Right cardiac atrium (tissue), 5 donors: ENCODE data around the gene FER1L5. TPM values are rescaled to one million over a fixed set of nuclear protein-coding genes. Genes with fewer than 3 reads are reported as not detected.

ENCODE experiments used
- ATAC-seq, 2 donors: fragments of 200-7000 bp; cut with Tn5 transposase; one replicate each; pipeline versions ENCODE4 v1.8.0 to v1.9.1; 2020; ENCODE audit warnings: moderate library complexity in 2 of 2, mild to moderate bottlenecking in 1 of 2
- DNase-seq, 3 donors: peaks; one replicate each; pipeline ENCODE4 v3.0.0-alpha.2; 2020
- H3K27ac ChIP-seq: one replicate; pipeline ENCODE4 v1.5.1; 2013; ENCODE audit warnings: mild to moderate bottlenecking, low read length, control low read depth, moderate library complexity
- H3K27me3 ChIP-seq: one replicate; pipeline ENCODE4 v1.6.1; 2013; ENCODE audit not compliant: control insufficient read depth, insufficient read depth
- H3K4me1 ChIP-seq: one replicate; pipeline ENCODE4 v1.6.1; 2013; ENCODE audit warnings: low read length; ENCODE audit not compliant: control insufficient read depth, insufficient read depth
- H3K4me3 ChIP-seq: one replicate; pipeline ENCODE4 v1.5.1; 2013; ENCODE audit warnings: low read length, control low read depth
- H3K9me3 ChIP-seq: one replicate; pipeline ENCODE4 v1.6.1; 2013; ENCODE audit warnings: low read length; ENCODE audit not compliant: control insufficient read depth
- WGBS: extraction: QIAGEN DNeasy Blood & Tissue Kit; methylation state at CpG from one replicate; pipeline ENCODE4 v1.1.7; 2013; 5-methylcytosine and 5-hydroxymethylcytosine counted together
- intact Hi-C, 4 donors: fragments of 100-400 bp; cut with DNase I; formaldehyde crosslinking; loops; one replicate each; pipeline versions ENCODE4 v1.11.0 to v1.14.0; 2022 to 2023
- polyA plus RNA-seq: library from polyadenylated mRNA; stranded (reverse); fragments of 200-250 nt; gene quantifications from one replicate; pipeline ENCODE4 v1.2.3, GENCODE V29; 2013
- total RNA-seq, 4 donors: library from RNA; stranded (reverse); fragmentation: NEBNext Ultra II Directional; extraction: Animal tissue kit (Norgen Biotek cat#: 25700); gene quantifications; one replicate each; pipeline ENCODE4 v1.2.1, GENCODE V29; 2021
- donor health status: healthy with polysubstance abuse.
- donor health status: DM: no; HTN: yes; CAD: no.
- donor health status: DM: no; HTN: no; CAD: no.
- donor health status: DM: no; HTN: yes; CAD: no; lungs with severe emphysema.
- donor health status: DM: yes; HTN: yes; CAD: no.

The FER1L5 gene
- total and polyA plus RNA-seq, 5 donors = 0.05 to 0.17 (median 0.13) TPM; not detected in 1

GRCh38 chr2:96700086-96700485 is 57.5 kb downstream of the FER1L5 start:
- intact Hi-C loops = no loop called here
- WGBS = 94% methylated on average over 8 of the region's 8 CpGs
- ATAC-seq (no peak), DNase-seq (peak in 1 of 3 donors; percentile 7)
- H3K27ac ChIP-seq = no peak overlapping the region
- no peak overlapping the region for H3K4me3 ChIP-seq
- H3K4me1 ChIP-seq = no peaks in the 10 kb centered on the region
- H3K27me3 ChIP-seq = no peaks in the 10 kb centered on the region
- no peaks in the 10 kb centered on the region for H3K9me3 ChIP-seq

DNA sequence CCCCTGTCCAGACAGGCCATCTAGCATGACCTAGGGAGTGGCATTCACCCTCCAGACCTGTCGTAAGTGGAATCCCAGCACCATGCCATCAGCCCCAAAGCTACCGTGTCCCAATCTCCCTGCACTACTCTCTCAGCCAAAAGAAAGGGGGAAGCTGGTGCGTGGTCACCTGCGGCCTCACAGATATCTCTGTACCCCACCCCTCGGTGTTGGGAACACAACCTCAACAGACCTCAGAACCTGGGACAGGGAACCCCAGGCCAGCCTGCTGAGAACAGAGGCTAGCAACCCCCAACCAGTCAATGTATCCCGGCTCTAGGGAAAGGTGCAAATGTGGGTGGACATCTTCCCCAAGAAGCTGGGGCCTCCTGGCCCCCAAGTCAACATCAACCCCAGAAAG is 59.1 kb downstream of the FER1L5 start:
- DNase-seq (peak in 1 of 3 donors; percentile 11), ATAC-seq (no peak)
- 95% methylated on average over 6 of the region's 6 CpGs for WGBS
- no peak overlapping the region for H3K4me3 ChIP-seq
- H3K27me3 ChIP-seq = no peaks in the 10 kb centered on the region
- H3K27ac ChIP-seq = no peak overlapping the region
- intact Hi-C loops = no loop called here
- H3K4me1 ChIP-seq = no peaks in the 10 kb centered on the region
- H3K9me3 ChIP-seq = no peaks in the 10 kb centered on the region

DNA sequence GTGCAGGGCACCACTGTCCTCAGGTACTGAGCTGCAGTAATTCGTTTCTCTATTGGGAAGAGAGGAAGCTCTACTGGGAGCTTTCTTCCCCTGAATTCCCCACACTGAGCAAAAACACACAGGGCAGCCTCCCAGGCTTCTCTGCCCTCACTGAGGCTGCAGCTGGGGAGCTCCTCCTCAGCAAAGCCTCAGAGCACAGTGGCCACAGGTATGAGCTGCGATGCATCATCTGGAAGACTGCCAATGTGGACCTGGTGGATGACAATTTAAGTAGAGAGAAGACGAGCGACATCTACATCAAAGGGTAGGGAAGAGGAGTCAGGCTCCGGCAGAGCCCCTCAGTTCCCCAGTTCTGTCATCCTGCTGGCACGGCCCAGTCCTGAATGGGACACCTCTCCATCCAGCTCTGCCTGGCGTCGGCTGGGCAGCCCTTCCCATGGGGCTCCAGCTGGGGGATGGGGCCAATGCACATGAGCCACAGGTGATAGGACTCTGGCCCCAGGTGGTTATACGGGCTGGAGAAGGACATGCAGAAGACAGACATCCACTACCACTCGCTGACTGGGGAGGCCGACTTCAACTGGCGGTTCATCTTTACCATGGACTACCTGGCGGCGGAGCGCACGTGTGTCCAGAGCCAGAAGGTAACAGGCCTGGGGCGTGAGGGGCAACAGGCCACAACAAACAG is 59.7 kb downstream of the FER1L5 start:
- intact Hi-C loops = no loop called here
- Histone ChIP-seq H3K27ac (no peak overlapping the region), H3K9me3 (no peaks in the 10 kb centered on the region), H3K4me3 (no peak overlapping the region), H3K4me1 (no peaks in the 10 kb centered on the region), H3K27me3 (no peaks in the 10 kb centered on the region)
- DNase-seq (peak in 1 of 3 donors; percentile 7), ATAC-seq (no peak)
- WGBS = 90% methylated on average over 17 of the region's 17 CpGs

DNA sequence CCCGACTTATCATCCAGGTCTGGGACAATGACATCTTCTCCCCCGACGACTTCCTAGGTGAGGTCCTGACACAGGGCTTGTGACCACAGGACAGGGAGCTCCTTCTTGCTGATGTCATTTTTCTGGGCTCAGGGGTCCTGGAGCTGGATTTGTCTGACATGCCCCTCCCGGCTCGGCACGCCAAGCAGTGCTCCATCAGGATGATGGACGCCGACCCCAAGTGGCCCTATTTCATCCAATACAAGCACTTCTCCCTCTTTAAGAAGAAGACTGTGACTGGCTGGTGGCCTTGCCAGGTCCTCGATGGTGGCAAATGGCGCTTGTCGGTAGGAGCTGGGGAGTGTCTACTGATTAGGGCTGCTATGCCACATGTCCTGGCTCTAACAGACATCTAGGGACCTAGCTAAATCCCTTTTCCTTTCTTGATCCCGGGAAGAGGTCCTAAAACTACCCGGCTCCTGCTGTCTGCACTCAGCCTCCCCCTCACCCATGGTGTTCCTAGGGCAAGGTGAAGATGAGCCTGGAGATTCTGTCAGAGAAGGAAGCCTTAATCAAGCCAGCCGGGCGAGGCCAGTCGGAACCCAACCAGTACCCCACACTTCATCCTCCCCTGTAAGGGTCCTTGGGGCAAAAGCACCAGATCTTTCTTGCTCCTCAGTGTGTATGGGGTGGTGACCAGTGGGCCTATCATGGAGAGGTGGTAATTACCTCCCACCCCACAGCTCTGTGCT is 60.6 kb downstream of the FER1L5 start:
- intact Hi-C loops = no loop called here
- ATAC-seq (no peak), DNase-seq (no peak)
- H3K4me3 ChIP-seq = no peak overlapping the region
- H3K9me3 ChIP-seq = no peaks in the 10 kb centered on the region
- no peaks in the 10 kb centered on the region for H3K4me1 ChIP-seq
- no peak overlapping the region for H3K27ac ChIP-seq
- WGBS = 94% methylated on average over 16 of the region's 16 CpGs
- H3K27me3 ChIP-seq = no peaks in the 10 kb centered on the region

DNA sequence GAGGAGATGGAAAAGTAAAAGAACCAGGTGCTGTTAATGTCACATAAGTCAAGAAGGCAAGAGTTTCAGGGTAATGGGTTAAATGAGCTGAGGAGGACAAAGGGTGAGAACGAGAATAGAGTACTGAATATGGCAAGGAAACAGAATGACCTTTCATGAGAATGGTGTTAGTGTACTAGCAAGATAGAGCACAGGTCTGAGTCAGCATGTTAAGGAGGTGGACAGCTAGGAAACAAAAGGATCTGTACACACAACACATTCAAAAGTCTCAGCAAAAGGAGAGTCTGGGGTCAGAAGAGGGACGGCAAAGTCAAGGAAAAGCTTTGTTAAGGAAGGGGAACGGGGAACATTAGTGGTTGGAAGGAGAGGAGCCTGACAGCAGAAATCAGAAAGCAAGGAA is 68.4 kb downstream of the FER1L5 start:
- Histone ChIP-seq H3K4me1 (no peaks in the 10 kb centered on the region), H3K27ac (no peak overlapping the region), H3K4me3 (no peak overlapping the region), H3K9me3 (no peaks in the 10 kb centered on the region), H3K27me3 (no peaks in the 10 kb centered on the region)
- ATAC-seq (no peak), DNase-seq (no peak)
- intact Hi-C loops = no loop called here
- WGBS = 79% methylated on average over 3 of the region's 3 CpGs

GRCh38 chr2:96715658-96716057 is 73.1 kb downstream of the FER1L5 start:
- ATAC-seq (no peak), DNase-seq (no peak)
- Histone ChIP-seq H3K9me3 (no peaks in the 10 kb centered on the region), H3K4me3 (no peak overlapping the region), H3K27ac (no peak overlapping the region), H3K27me3 (no peaks in the 10 kb centered on the region), H3K4me1 (no peaks in the 10 kb centered on the region)
- WGBS = 86% methylated on average over 5 of the region's 5 CpGs
- intact Hi-C loops = no loop called here

DNA sequence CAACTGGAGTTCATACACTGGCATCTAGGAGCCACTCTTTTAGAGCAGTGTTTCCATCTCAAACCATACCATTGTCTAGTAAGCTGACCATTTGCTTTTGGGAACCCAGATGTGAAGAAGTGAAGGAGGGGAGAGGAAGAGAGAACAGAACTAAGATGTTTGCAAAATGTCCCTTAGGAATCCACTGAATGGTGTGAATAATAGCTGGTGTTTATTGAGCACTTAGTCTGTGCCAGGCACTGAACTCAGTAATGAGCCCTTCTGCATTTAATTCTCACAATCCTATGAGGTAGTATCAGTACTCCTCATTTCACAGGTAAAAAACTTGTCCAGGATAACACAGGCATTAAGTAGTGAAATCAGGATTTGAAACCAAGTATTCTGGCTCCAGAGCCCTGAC is 73.8 kb downstream of the FER1L5 start:
- intact Hi-C loops = no loop called here
- no peak overlapping the region for H3K4me3 ChIP-seq
- ATAC-seq (no peak), DNase-seq (no peak)
- no peaks in the 10 kb centered on the region for H3K27me3 ChIP-seq
- no peaks in the 10 kb centered on the region for H3K4me1 ChIP-seq
- H3K9me3 ChIP-seq = no peaks in the 10 kb centered on the region
- H3K27ac ChIP-seq = no peak overlapping the region

DNA sequence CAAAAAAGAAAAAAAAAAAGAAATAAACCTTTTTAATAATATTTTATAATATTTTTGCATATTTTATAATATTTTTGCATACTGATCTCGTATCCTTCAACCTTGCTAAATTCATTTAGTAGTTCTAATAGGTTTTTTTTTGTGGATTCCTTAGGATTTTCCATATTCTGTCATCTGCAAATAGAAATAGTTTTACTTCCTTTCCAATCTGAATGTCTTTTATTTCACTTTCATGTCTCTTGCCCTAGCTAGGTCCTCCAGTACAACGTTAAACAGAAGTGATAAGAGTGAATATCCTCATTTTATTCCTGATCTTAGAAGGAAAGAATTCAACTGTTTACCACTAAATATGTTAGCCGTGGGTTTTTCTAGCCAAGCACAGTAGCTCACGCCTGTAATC is 83.6 kb downstream of the FER1L5 start:
- DNase-seq (no peak), ATAC-seq (no peak)
- Histone ChIP-seq H3K27me3 (no peaks in the 10 kb centered on the region), H3K27ac (no peak overlapping the region), H3K9me3 (no peaks in the 10 kb centered on the region), H3K4me1 (peaks cover 3% of the 10 kb centered on the region), H3K4me3 (no peak overlapping the region)
- WGBS = 80% methylated on average over 4 of the region's 4 CpGs
- intact Hi-C loops = no loop called here

GRCh38 chr2:96727431-96727830 is 84.9 kb downstream of the FER1L5 start:
- DNase-seq = no peak
- no peak overlapping the region for H3K27ac ChIP-seq
- peaks cover 3% of the 10 kb centered on the region for H3K4me1 ChIP-seq
- intact Hi-C loops = no loop called here
- no peak for ATAC-seq
- WGBS = 92% methylated on average over 5 of the region's 5 CpGs
- no peaks in the 10 kb centered on the region for H3K27me3 ChIP-seq
- no peaks in the 10 kb centered on the region for H3K9me3 ChIP-seq
- no peak overlapping the region for H3K4me3 ChIP-seq

DNA sequence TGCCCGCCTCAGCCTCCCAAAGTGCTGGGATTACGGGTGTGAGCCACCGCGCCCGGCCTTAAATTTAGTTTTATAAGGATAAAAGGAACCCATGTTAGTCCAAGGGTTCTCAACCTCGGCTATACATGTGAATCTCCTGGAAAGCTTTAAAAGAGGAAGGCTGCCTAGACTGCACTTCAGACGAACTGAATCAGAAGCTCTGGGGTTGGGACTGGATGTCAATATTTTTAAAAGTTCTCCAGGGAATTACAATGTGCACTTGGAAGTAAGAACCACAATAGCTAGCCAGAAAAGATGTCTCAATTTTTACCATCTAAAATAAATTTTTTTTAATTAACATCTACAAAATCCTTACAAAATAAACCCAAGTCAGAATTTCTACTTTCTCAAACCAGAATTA is 87.2 kb downstream of the FER1L5 start:
- Histone ChIP-seq H3K4me3 (no peak overlapping the region), H3K27ac (no peak overlapping the region), H3K27me3 (no peaks in the 10 kb centered on the region), H3K9me3 (no peaks in the 10 kb centered on the region), H3K4me1 (peaks cover 3% of the 10 kb centered on the region)
- ATAC-seq (peak; percentile 28 to 43), DNase-seq (no peak)
- intact Hi-C loops = loop anchor here in 1 of 4 donors (10.0 kb wide), 1 partner anchor 235 kb away; no protein-coding TSS in a partner anchor
- WGBS = 80% methylated on average over 7 of the region's 7 CpGs

DNA sequence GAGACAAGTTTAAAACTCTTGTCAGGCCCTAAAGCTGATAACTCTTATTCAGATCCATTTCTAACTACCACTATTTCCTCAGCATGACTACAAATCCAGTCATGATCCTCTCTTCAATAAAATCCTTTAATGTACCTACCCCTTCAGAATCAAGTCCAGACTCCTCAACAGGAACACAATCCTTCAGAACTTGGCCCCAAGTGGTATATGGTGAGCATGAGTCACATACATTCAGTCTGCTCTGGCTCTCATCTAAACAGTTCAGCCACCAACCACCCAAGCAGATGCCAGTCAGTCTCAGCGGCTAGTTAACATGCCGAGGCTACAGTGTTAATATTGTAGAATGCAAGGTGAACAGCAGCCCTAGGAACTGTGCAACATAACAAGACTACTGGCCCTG is 87.6 kb downstream of the FER1L5 start:
- WGBS = 91% methylated on average over 2 of the region's 2 CpGs
- H3K9me3 ChIP-seq = no peaks in the 10 kb centered on the region
- H3K27me3 ChIP-seq = no peaks in the 10 kb centered on the region
- ATAC-seq (peak in 1 of 2 donors; percentile 46), DNase-seq (no peak)
- peaks cover 3% of the 10 kb centered on the region for H3K4me1 ChIP-seq
- no peak overlapping the region for H3K4me3 ChIP-seq
- H3K27ac ChIP-seq = peak overlapping the region; percentile 37
- intact Hi-C loops = loop anchor here in 1 of 4 donors (10.0 kb wide), 1 partner anchor 235 kb away; no protein-coding TSS in a partner anchor
